SK-N-SH (cell line): ENCODE data around the gene GPN3.

Experiments
- CTCF ChIP-seq: fragments of 200-600 bp; sonication (generic); IDR thresholded peaks from 2 replicates; pipeline ENCODE4 v1.6.1; 2017; ENCODE audit warnings: antibody characterized with exemption, mild to moderate bottlenecking, moderate library complexity
- ELF1 ChIP-seq: IDR thresholded peaks from 2 replicates; pipeline ENCODE4 v1.4.0; 2012
- EP300 ChIP-seq, 2 experiments: IDR thresholded peaks; 2 replicates each; pipeline versions ENCODE4 v1.4.0 to v1.6.1; 2012; ENCODE audit warnings: borderline replicate concordance in 1 of 2, low read depth in 1 of 2, low read length in 1 of 2
- RAD21 ChIP-seq: IDR thresholded peaks from 2 replicates; pipeline ENCODE4 v1.6.1; 2012; ENCODE audit warnings: mild to moderate bottlenecking, low read length
- REST ChIP-seq: IDR thresholded peaks from 2 replicates; pipeline ENCODE4 v1.6.1; 2012; ENCODE audit warnings: mild to moderate bottlenecking, low read depth, low read length, moderate library complexity
- ZBTB33 ChIP-seq: IDR thresholded peaks from 2 replicates; pipeline ENCODE4 v1.4.0; 2012; ENCODE audit warnings: low read depth, borderline replicate concordance

GRCh38 chr12:110431957-110432587 lies 36.0 kb downstream of the GPN3 start:
- TF ChIP-seq ELF1, result no peak
- TF ChIP-seq EP300 (IDR thresholded peaks at IDR 0.05; ENCODE audit: borderline replicate concordance in 1 of 2, low read depth in 1 of 2, low read length in 1 of 2), result no peak
- TF ChIP-seq ZBTB33, result no peak
- TF ChIP-seq RAD21, result no peak
- no peak for TF ChIP-seq CTCF
- TF ChIP-seq REST, result no peak
